Subcutaneous adipose tissue (tissue), 4 donors: ENCODE results near the gene ANKRD35. TPM values are rescaled to one million over a fixed set of nuclear protein-coding genes. Genes with fewer than 3 reads are reported as not detected.

Experiments
- CTCF ChIP-seq: fragments of 450-650 bp; IDR thresholded peaks from one replicate; pipeline ENCODE4 v1.5.1; 2016; ENCODE audit warnings: low read depth, mild to moderate bottlenecking, control low read depth, antibody characterized with exemption, moderate library complexity
- total RNA-seq, 4 donors: library from RNA; depleted of rRNA; stranded (reverse); fragments of >200 nt; gene quantifications; one replicate each; pipeline ENCODE4 v1.1.0, GENCODE V29; 2016

The ANKRD35 gene
- total RNA-seq, 4 donors from 2014 or later, result 1.6 to 7.0 (median 4.5) TPM

GRCh38 chr1:145918144-145918991 is 32.7 kb upstream of the ANKRD35 start, which contains the start of gene PEX11B:
PEX11B (minus strand) TSS chr1:145918717; CDS start chr1:145918688, 29 bp downstream.
- no peak for TF ChIP-seq CTCF

- no peak for TF ChIP-seq CTCF
Measured at GRCh38 chr1:145917595-145917994, 31.9 kb upstream of the ANKRD35 start.

- no peak for TF ChIP-seq CTCF
Measured at GRCh38 chr1:145916745-145917144, 31.1 kb upstream of the ANKRD35 start.

GRCh38 chr1:145912128-145912641 is 26.5 kb upstream of the ANKRD35 start:
- no peak for TF ChIP-seq CTCF

GRCh38 chr1:145908653-145909052 is 23.0 kb upstream of the ANKRD35 start:
- no peak for TF ChIP-seq CTCF

GRCh38 chr1:145906954-145907753 is 21.5 kb upstream of the ANKRD35 start:
- TF ChIP-seq CTCF, result no peak
